ENCODE data around the gene WNT1.

WNT1 gene

GRCh38 chr12:48965298-48965838 is 12.8 kb upstream of the WNT1 start:
- DNase-seq, result no peak

- no peak for DNase-seq
These were observed 11.8 kb upstream of the WNT1 start for GRCh38 chr12:48966177-48966895.

GRCh38 chr12:48967991-48968390 is 10.1 kb upstream of the WNT1 start:
- no peak for DNase-seq

- no peak for DNase-seq
These were observed 9.7 kb upstream of the WNT1 start for GRCh38 chr12:48968467-48968866.

GRCh38 chr12:48969160-48969771 is 8.9 kb upstream of the WNT1 start:
- DNase-seq, result no peak

- no peak for DNase-seq
These were observed 8.1 kb upstream of the WNT1 start for GRCh38 chr12:48969833-48970701.

- no peak for DNase-seq
These were observed 7.3 kb upstream of the WNT1 start for GRCh38 chr12:48970702-48971334.

GRCh38 chr12:48972213-48972951 is 5.7 kb upstream of the WNT1 start:
- DNase-seq, result no peak

GRCh38 chr12:48972952-48973483 is 5.1 kb upstream of the WNT1 start:
- DNase-seq, result no peak

- DNase-seq, result no peak
These were observed 4.6 kb upstream of the WNT1 start for GRCh38 chr12:48973531-48973930.

- DNase-seq, result no peak
These were observed 4.0 kb upstream of the WNT1 start for GRCh38 chr12:48973941-48974673.

GRCh38 chr12:48977290-48978281 is 536 bp upstream of the WNT1 start:
- peak; percentile 70 for DNase-seq

GRCh38 chr12:48978741-48979601 is 849 bp downstream of the WNT1 start:
- DNase-seq, result no peak

GRCh38 chr12:48979602-48980388 is 1.7 kb downstream of the WNT1 start:
- no peak for DNase-seq

- DNase-seq, result no peak
These were observed 2.3 kb downstream of the WNT1 start for GRCh38 chr12:48980389-48980952.

- no peak for DNase-seq
These were observed 3.0 kb downstream of the WNT1 start for GRCh38 chr12:48980953-48981756.

GRCh38 chr12:48981757-48982157 is 3.6 kb downstream of the WNT1 start:
- DNase-seq, result no peak
